Measurements from ENCODE around the gene NLGN1.
A peak's percentile ranks its signal among the peaks of the same experiment; 100 is the strongest.

NLGN1 gene

GRCh38 chr3:173644086-173645082 is 246.8 kb downstream of the NLGN1 start:
- no peak for DNase-seq

GRCh38 chr3:173650596-173650995 is 253.1 kb downstream of the NLGN1 start:
- no peak for DNase-seq

- no peak for DNase-seq
Observed at GRCh38 chr3:173652093-173652492, 254.5 kb downstream of the NLGN1 start.

- DNase-seq = no peak
Observed at GRCh38 chr3:173653781-173654180, 256.2 kb downstream of the NLGN1 start.

GRCh38 chr3:173659972-173660371 is 262.4 kb downstream of the NLGN1 start:
- peak; percentile 86 to 90 for DNase-seq

- no peak for DNase-seq
Observed at GRCh38 chr3:173660645-173661299, 263.2 kb downstream of the NLGN1 start.

- no peak for DNase-seq
Observed at GRCh38 chr3:173663696-173664111, 266.2 kb downstream of the NLGN1 start.

GRCh38 chr3:173676094-173676493 is 278.6 kb downstream of the NLGN1 start:
- DNase-seq = no peak

- no peak for DNase-seq
Observed at GRCh38 chr3:173681188-173681678, 283.7 kb downstream of the NLGN1 start.

- DNase-seq = no peak
Observed at GRCh38 chr3:173685456-173685855, 287.9 kb downstream of the NLGN1 start.

GRCh38 chr3:173688216-173688842 is 290.8 kb downstream of the NLGN1 start:
- no peak for DNase-seq

GRCh38 chr3:173690542-173691180 is 293.1 kb downstream of the NLGN1 start:
- no peak for DNase-seq

GRCh38 chr3:173699353-173699752 is 301.8 kb downstream of the NLGN1 start:
- DNase-seq = no peak

GRCh38 chr3:173700336-173700735 is 302.8 kb downstream of the NLGN1 start:
- no peak for DNase-seq

- no peak for DNase-seq
Observed at GRCh38 chr3:173702561-173702960, 305.0 kb downstream of the NLGN1 start.

- DNase-seq = no peak
Observed at GRCh38 chr3:173703771-173704170, 306.2 kb downstream of the NLGN1 start.

- no peak for DNase-seq
Observed at GRCh38 chr3:173706630-173707029, 309.1 kb downstream of the NLGN1 start.

GRCh38 chr3:173708191-173708590 is 310.6 kb downstream of the NLGN1 start:
- DNase-seq = no peak

GRCh38 chr3:173709026-173709425 is 311.5 kb downstream of the NLGN1 start:
- no peak for DNase-seq

GRCh38 chr3:173711619-173712018 is 314.1 kb downstream of the NLGN1 start:
- no peak for DNase-seq

- no peak for DNase-seq
Observed at GRCh38 chr3:173719585-173719984, 322.0 kb downstream of the NLGN1 start.

- DNase-seq = no peak
Observed at GRCh38 chr3:173725507-173725906, 328.0 kb downstream of the NLGN1 start.

- no peak for DNase-seq
Observed at GRCh38 chr3:173730391-173730790, 332.8 kb downstream of the NLGN1 start.

All from NCI-H526 (cell line).